CD14-positive monocyte (primary cell): ENCODE measurements around the gene IL9R. TPM values are rescaled to one million over a fixed set of nuclear protein-coding genes. Genes with fewer than 3 reads are reported as not detected.
"Not testable (repeated sequence)": the region's sequence is repeated elsewhere in the genome, so short reads cannot be mapped to it uniquely, and the experiment has no call there.

Experiments
- DNase-seq, 3 donors: peaks; one replicate each; pipeline ENCODE4 v3.0.0-alpha.2; 2011 to 2022
- H2AFZ ChIP-seq: 2 replicates; pipeline ENCODE4 v1.6.0; 2012; ENCODE audit warnings: mild to moderate bottlenecking, low read depth, low read length, inconsistent platforms; ENCODE audit not compliant: insufficient read depth, poor library complexity, severe bottlenecking
- H3K27ac ChIP-seq, 2 donors: 1 replicate in 1 of 2; 2 replicates in 1 of 2; pipeline ENCODE4 v1.5.1; 2012 to 2013; ENCODE audit warnings: low read length in 2 of 2, control low read depth in 1 of 2, inconsistent platforms in 1 of 2, low read depth in 1 of 2, mild to moderate bottlenecking in 1 of 2
- H3K27me3 ChIP-seq, 2 donors: one replicate each; pipeline versions ENCODE4 v1.6.0 to v1.6.1; 2011 to 2013; ENCODE audit warnings: low read length in 2 of 2; ENCODE audit not compliant: control insufficient read depth in 2 of 2, insufficient read depth in 2 of 2
- H3K36me3 ChIP-seq, 2 donors: replicated peaks in 1 of 2; 1 replicate in 1 of 2; 2 replicates in 1 of 2; pipeline versions ENCODE4 v1.5.1 to v1.6.1; 2012 to 2013; ENCODE audit warnings: low read length in 2 of 2, control low read depth in 1 of 2, inconsistent platforms in 1 of 2, mild to moderate bottlenecking in 1 of 2; ENCODE audit not compliant: insufficient read depth in 2 of 2, control insufficient read depth in 1 of 2
- H3K4me1 ChIP-seq, 2 donors: 1 replicate in 1 of 2; 2 replicates in 1 of 2; pipeline versions ENCODE4 v1.5.1 to v1.6.1; 2012 to 2013; ENCODE audit warnings: low read length in 2 of 2, control low read depth in 1 of 2, inconsistent platforms in 1 of 2, mild to moderate bottlenecking in 1 of 2, moderate library complexity in 1 of 2; ENCODE audit not compliant: insufficient read depth in 2 of 2, control insufficient read depth in 1 of 2
- H3K4me2 ChIP-seq: replicated peaks from 2 replicates; pipeline ENCODE3; 2012; ENCODE audit warnings: low read length, moderate library complexity, mild to moderate bottlenecking; ENCODE audit not compliant: poor library complexity, severe bottlenecking; ENCODE audit errors: extremely low read depth
- H3K4me3 ChIP-seq, 3 experiments: fragments of 200-600 bp in 1 of 3; sonication (generic) in 1 of 3; replicated peaks in 1 of 3; 1 replicate in 2 of 3; 2 replicates in 1 of 3; pipeline ENCODE4 v1.5.1; 2011 to 2013; ENCODE audit warnings: low read length in 3 of 3, mild to moderate bottlenecking in 3 of 3, control low read depth in 2 of 3, low read depth in 2 of 3, inconsistent platforms in 1 of 3, moderate library complexity in 1 of 3
- H3K79me2 ChIP-seq: 2 replicates; pipeline ENCODE4 v1.6.0; 2012; ENCODE audit warnings: mild to moderate bottlenecking, control low read depth, inconsistent platforms, low read length, moderate library complexity; ENCODE audit not compliant: insufficient read depth
- H3K9ac ChIP-seq: 2 replicates; pipeline ENCODE4 v1.6.0; 2017; ENCODE audit warnings: low read length, mild to moderate bottlenecking; ENCODE audit not compliant: insufficient read depth, poor library complexity, severe bottlenecking
- H3K9me3 ChIP-seq, 2 donors: replicated peaks in 1 of 2; 1 replicate in 1 of 2; 2 replicates in 1 of 2; pipeline versions ENCODE4 v1.5.1 to v1.6.1; 2012 to 2013; ENCODE audit warnings: low read length in 2 of 2, control low read depth in 1 of 2; ENCODE audit not compliant: control insufficient read depth in 1 of 2, insufficient read depth in 1 of 2
- H4K20me1 ChIP-seq: 2 replicates; pipeline ENCODE4 v1.6.0; 2012; ENCODE audit warnings: mild to moderate bottlenecking, low read length, control low read depth, moderate library complexity; ENCODE audit not compliant: insufficient read depth
- H3K27ac Mint-ChIP-seq, 7 donors: one replicate each; pipeline ENCODE4 v1.8.0; 2020; ENCODE audit warnings: mild to moderate bottlenecking in 7 of 7, mixed read lengths in 7 of 7, moderate library complexity in 6 of 7, inconsistent platforms in 2 of 7
- H3K27me3 Mint-ChIP-seq, 3 donors: one replicate each; pipeline ENCODE4 v1.8.0; 2021 to 2022; ENCODE audit warnings: low read depth in 3 of 3, mild to moderate bottlenecking in 3 of 3, mixed read lengths in 3 of 3, moderate library complexity in 3 of 3, inconsistent platforms in 1 of 3
- H3K36me3 Mint-ChIP-seq, 2 donors: one replicate each; pipeline ENCODE4 v1.8.0; 2020; ENCODE audit warnings: mixed read lengths in 2 of 2, inconsistent platforms in 1 of 2, mild to moderate bottlenecking in 1 of 2
- H3K4me1 Mint-ChIP-seq: one replicate; pipeline ENCODE4 v1.8.0; 2020; ENCODE audit warnings: mild to moderate bottlenecking, mixed read lengths
- H3K4me3 Mint-ChIP-seq, 2 donors: one replicate each; pipeline ENCODE4 v1.8.0; 2020; ENCODE audit warnings: mild to moderate bottlenecking in 2 of 2, mixed read lengths in 2 of 2, moderate library complexity in 1 of 2
- H3K9me3 Mint-ChIP-seq, 7 donors: one replicate each; pipeline ENCODE4 v1.8.0; 2020 to 2022; ENCODE audit warnings: mixed read lengths in 7 of 7, mild to moderate bottlenecking in 6 of 7, moderate library complexity in 6 of 7, inconsistent platforms in 2 of 7
- WGBS: methylation state at CpG from one replicate; pipeline ENCODE4 v1.1.5; 2013; ENCODE audit warnings: missing lambda C conversion rate; ENCODE audit not compliant: insufficient coverage; 5-methylcytosine and 5-hydroxymethylcytosine counted together
- intact Hi-C, 2 donors: fragments of 100-400 bp; cut with micrococcal nuclease; formaldehyde crosslinking; loops; one replicate each; pipeline versions ENCODE4 v1.15.0 to v1.15.1; 2023
- polyA plus RNA-seq, 3 donors: library from polyadenylated mRNA; depleted of rRNA in 1 of 3; unstranded in 2 of 3; stranded (reverse) in 1 of 3; fragments of 300-500 nt in 2 of 3; fragments of >200 nt in 1 of 3; fragmentation: Illumina TruSeq in 2 of 3; gene quantifications; 1 replicate in 2 of 3; 2 replicates in 1 of 3; pipeline ENCODE4 v1.2.3, GENCODE V29; 2012 to 2021
- TF ChIP-seq, protein P1 (sequence below): fragments of 200-600 bp; IDR thresholded peaks from one replicate; pipeline ENCODE4 v1.8.0; 2022; ENCODE audit warnings: antibody characterized with exemption, mild to moderate bottlenecking

Gene IL9R
- polyA plus RNA-seq, 3 donors = 0.25 to 1.0 (median 0.85) TPM

DNA sequence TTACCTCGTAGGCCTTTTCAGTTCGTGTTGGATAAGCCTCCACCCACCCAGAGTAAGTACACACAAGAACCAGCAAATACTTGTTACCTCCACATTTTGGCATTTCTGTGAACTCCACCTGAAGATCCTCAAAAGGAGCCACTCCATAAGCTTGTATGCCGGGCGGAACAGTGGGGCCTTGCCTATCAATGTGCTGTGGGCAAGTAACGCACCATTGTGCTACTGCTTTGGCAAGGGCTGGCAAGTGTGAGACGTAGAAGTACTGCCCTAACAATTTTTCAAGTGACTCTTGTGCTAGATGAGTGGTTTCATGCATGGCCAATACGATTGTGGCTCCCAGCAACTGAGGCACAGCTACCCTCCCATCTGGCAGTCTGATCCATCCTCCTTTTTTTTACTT is 25.3 kb upstream of the IL9R start:
- intact Hi-C loops, H3K27ac ChIP-seq, H2AFZ ChIP-seq, H3K4me3 ChIP-seq, H3K79me2 ChIP-seq, H3K27ac Mint-ChIP-seq, H3K36me3 ChIP-seq, H3K27me3 Mint-ChIP-seq, H3K27me3 ChIP-seq, H3K9ac ChIP-seq, H3K4me3 Mint-ChIP-seq, H3K36me3 Mint-ChIP-seq, H4K20me1 ChIP-seq, H3K4me1 ChIP-seq, H3K4me1 Mint-ChIP-seq, H3K4me2 ChIP-seq, H3K9me3 ChIP-seq, DNase-seq: not testable (repeated sequence)
- H3K9me3 Mint-ChIP-seq = peaks cover 8 to 23% (median 14%) of the 10 kb centered on the region in 7 donors
- 97% methylated on average over 4 of the region's 7 CpGs for WGBS

- Histone ChIP-seq H2AFZ (no peak overlapping the region), H3K27me3 (no peaks in the 10 kb centered on the region), H3K4me3 (no peak overlapping the region), H3K27ac (no peak overlapping the region), H3K79me2 (no peaks in the 10 kb centered on the region), H3K4me2 (no peak overlapping the region), H3K4me1 (no peaks in the 10 kb centered on the region), H3K9me3 (peaks cover 0 to 18% of the 10 kb centered on the region in 2 donors), H3K36me3 (no peaks in the 10 kb centered on the region), H3K9ac (no peak overlapping the region), H4K20me1 (no peaks in the 10 kb centered on the region)
- Mint-ChIP-seq H3K27ac (no peak overlapping the region), H3K4me1 (no peaks in the 10 kb centered on the region), H3K36me3 (no peaks in the 10 kb centered on the region), H3K4me3 (no peak overlapping the region), H3K27me3 (peaks cover 0 to 1% (median 0%) of the 10 kb centered on the region in 3 donors), H3K9me3 (peaks cover 0 to 7% (median 2%) of the 10 kb centered on the region in 7 donors)
- TF ChIP-seq, protein P1, sequence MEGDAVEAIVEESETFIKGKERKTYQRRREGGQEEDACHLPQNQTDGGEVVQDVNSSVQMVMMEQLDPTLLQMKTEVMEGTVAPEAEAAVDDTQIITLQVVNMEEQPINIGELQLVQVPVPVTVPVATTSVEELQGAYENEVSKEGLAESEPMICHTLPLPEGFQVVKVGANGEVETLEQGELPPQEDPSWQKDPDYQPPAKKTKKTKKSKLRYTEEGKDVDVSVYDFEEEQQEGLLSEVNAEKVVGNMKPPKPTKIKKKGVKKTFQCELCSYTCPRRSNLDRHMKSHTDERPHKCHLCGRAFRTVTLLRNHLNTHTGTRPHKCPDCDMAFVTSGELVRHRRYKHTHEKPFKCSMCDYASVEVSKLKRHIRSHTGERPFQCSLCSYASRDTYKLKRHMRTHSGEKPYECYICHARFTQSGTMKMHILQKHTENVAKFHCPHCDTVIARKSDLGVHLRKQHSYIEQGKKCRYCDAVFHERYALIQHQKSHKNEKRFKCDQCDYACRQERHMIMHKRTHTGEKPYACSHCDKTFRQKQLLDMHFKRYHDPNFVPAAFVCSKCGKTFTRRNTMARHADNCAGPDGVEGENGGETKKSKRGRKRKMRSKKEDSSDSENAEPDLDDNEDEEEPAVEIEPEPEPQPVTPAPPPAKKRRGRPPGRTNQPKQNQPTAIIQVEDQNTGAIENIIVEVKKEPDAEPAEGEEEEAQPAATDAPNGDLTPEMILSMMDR = no peak
- no peak for DNase-seq
- intact Hi-C loops = no loop called here
- WGBS = 100% methylated on average over 2 of the region's 2 CpGs
Measured at GRCh38 chrX:155983326-155983725, 14.2 kb upstream of the IL9R start.
